HUES64 (cell line): Measurements from ENCODE around the gene TMPRSS4.

Experiments used
- H3K27ac ChIP-seq: 2 replicates; pipeline ENCODE4 v1.7.0; 2013; ENCODE audit warnings: low read depth, low read length, inconsistent platforms
- H3K27me3 ChIP-seq: 2 replicates; pipeline ENCODE4 v1.6.1; 2013; ENCODE audit warnings: mild to moderate bottlenecking, low read length; ENCODE audit not compliant: insufficient read depth
- H3K36me3 ChIP-seq: 2 replicates; pipeline ENCODE4 v1.6.1; 2013; ENCODE audit warnings: mild to moderate bottlenecking, low read length; ENCODE audit not compliant: insufficient read depth
- H3K4me1 ChIP-seq: 2 replicates; pipeline ENCODE4 v1.6.1; 2013; ENCODE audit warnings: mild to moderate bottlenecking, low read length, moderate library complexity; ENCODE audit not compliant: insufficient read depth
- H3K4me3 ChIP-seq: 2 replicates; pipeline ENCODE4 v1.5.1; 2013; ENCODE audit warnings: mild to moderate bottlenecking, low read length, moderate library complexity
- H3K9ac ChIP-seq: 2 replicates; pipeline ENCODE4 v1.6.1; 2013; ENCODE audit warnings: mild to moderate bottlenecking, low read depth, low read length
- H3K9me3 ChIP-seq: 2 replicates; pipeline ENCODE4 v1.6.1; 2013; ENCODE audit warnings: low read depth, low read length; ENCODE audit not compliant: insufficient read depth
- WGBS: fragments of 150-250, 120-280 bp; methylation state at CpG from one replicate; pipeline ENCODE4 v1.1.7; 2013; ENCODE audit warnings: missing lambda C conversion rate; 5-methylcytosine and 5-hydroxymethylcytosine counted together

TMPRSS4 gene

GRCh38 chr11:118139578-118139977 lies 62.7 kb downstream of the TMPRSS4 start:
- H3K27ac ChIP-seq, result no peak overlapping the region
- WGBS, result 92% methylated on average over 1 of the region's 1 CpG

GRCh38 chr11:118142081-118142480 lies 65.2 kb downstream of the TMPRSS4 start:
- Histone ChIP-seq H3K27me3 (peaks cover 40% of the 10 kb centered on the region), H3K36me3 (no peaks in the 10 kb centered on the region), H3K4me3 (no peak overlapping the region), H3K4me1 (no peaks in the 10 kb centered on the region), H3K27ac (no peak overlapping the region), H3K9me3 (no peaks in the 10 kb centered on the region), H3K9ac (no peak overlapping the region)
- WGBS, result 63% methylated on average over 2 of the region's 2 CpGs

More at GRCh38 chr11:118139578-118139977, 62.7 kb downstream of the TMPRSS4 start:
- Histone ChIP-seq H3K4me1 (no peaks in the 10 kb centered on the region), H3K27me3 (peaks cover 19% of the 10 kb centered on the region; the same call in 1 of the 2 replicates), H3K36me3 (no peaks in the 10 kb centered on the region), H3K9me3 (no peaks in the 10 kb centered on the region), H3K4me3 (no peak overlapping the region), H3K9ac (no peak overlapping the region)

- H3K4me3 ChIP-seq, result no peak overlapping the region
- peaks cover 47% of the 10 kb centered on the region for H3K27me3 ChIP-seq
These were observed 65.9 kb downstream of the TMPRSS4 start for GRCh38 chr11:118142809-118143208.

GRCh38 chr11:118143661-118144185 lies 66.8 kb downstream of the TMPRSS4 start:
- 79% methylated on average over 11 of the region's 12 CpGs for WGBS
- Histone ChIP-seq H3K9me3 (no peaks in the 10 kb centered on the region), H3K27ac (no peak overlapping the region), H3K36me3 (no peaks in the 10 kb centered on the region), H3K4me3 (no peak overlapping the region), H3K4me1 (0 out of 2 replicates have a peak, but pooled peaks cover 2% of the 10 kb centered on the region), H3K9ac (no peak overlapping the region), H3K27me3 (peaks cover 57% of the 10 kb centered on the region)

More at GRCh38 chr11:118142809-118143208, 65.9 kb downstream of the TMPRSS4 start:
- Histone ChIP-seq H3K27ac (no peak overlapping the region), H3K4me1 (0 out of 2 replicates have a peak, but pooled peaks cover 2% of the 10 kb centered on the region), H3K9me3 (no peaks in the 10 kb centered on the region), H3K36me3 (no peaks in the 10 kb centered on the region), H3K9ac (no peak overlapping the region)
- 50% methylated on average over 6 of the region's 6 CpGs for WGBS

GRCh38 chr11:118144301-118145268 lies 67.7 kb downstream of the TMPRSS4 start:
- WGBS, result 76% methylated on average over 20 of the region's 20 CpGs

GRCh38 chr11:118145285-118146227 lies 68.7 kb downstream of the TMPRSS4 start:
- peaks cover 75% of the 10 kb centered on the region for H3K27me3 ChIP-seq
- WGBS, result under 1% methylated on average over 78 of the region's 78 CpGs
- no peaks in the 10 kb centered on the region for H3K36me3 ChIP-seq
- H3K4me3 ChIP-seq, result peak overlapping the region; percentile 57
- no peak overlapping the region for H3K9ac ChIP-seq
- 0 out of 2 replicates have a peak, but pooled peaks cover 2% of the 10 kb centered on the region for H3K4me1 ChIP-seq
- no peaks in the 10 kb centered on the region for H3K9me3 ChIP-seq
- H3K27ac ChIP-seq, result no peak overlapping the region

More at GRCh38 chr11:118144301-118145268, 67.7 kb downstream of the TMPRSS4 start:
- Histone ChIP-seq H3K4me1 (0 out of 2 replicates have a peak, but pooled peaks cover 2% of the 10 kb centered on the region), H3K36me3 (no peaks in the 10 kb centered on the region), H3K27ac (no peak overlapping the region), H3K4me3 (no peak overlapping the region), H3K27me3 (peaks cover 65% of the 10 kb centered on the region), H3K9ac (no peak overlapping the region), H3K9me3 (no peaks in the 10 kb centered on the region)

- no peak overlapping the region for H3K27ac ChIP-seq
- WGBS, result 83% methylated on average over 6 of the region's 6 CpGs
- H3K27me3 ChIP-seq, result peaks cover 85% of the 10 kb centered on the region
- no peak overlapping the region for H3K9ac ChIP-seq
- peaks cover 6% of the 10 kb centered on the region; the same call in 1 of the 2 replicates for H3K4me1 ChIP-seq
- no peaks in the 10 kb centered on the region for H3K36me3 ChIP-seq
- peak overlapping the region; percentile 57; the same call in 1 of the 2 replicates for H3K4me3 ChIP-seq
- H3K9me3 ChIP-seq, result no peaks in the 10 kb centered on the region
These were observed 69.7 kb downstream of the TMPRSS4 start for GRCh38 chr11:118146554-118146953.

GRCh38 chr11:118147502-118147901 lies 70.6 kb downstream of the TMPRSS4 start:
- no peaks in the 10 kb centered on the region for H3K9me3 ChIP-seq
- no peak overlapping the region for H3K27ac ChIP-seq
- no peak overlapping the region for H3K4me3 ChIP-seq
- H3K27me3 ChIP-seq, result peaks cover 94% of the 10 kb centered on the region
- H3K4me1 ChIP-seq, result peaks cover 10% of the 10 kb centered on the region; the same call in 1 of the 2 replicates
- WGBS, result 56% methylated on average over 2 of the region's 3 CpGs
- no peak overlapping the region for H3K9ac ChIP-seq
- no peaks in the 10 kb centered on the region for H3K36me3 ChIP-seq

GRCh38 chr11:118148240-118148639 lies 71.4 kb downstream of the TMPRSS4 start:
- Histone ChIP-seq H3K27me3 (peaks cover 93% of the 10 kb centered on the region), H3K36me3 (no peaks in the 10 kb centered on the region), H3K27ac (no peak overlapping the region), H3K9ac (no peak overlapping the region), H3K9me3 (no peaks in the 10 kb centered on the region), H3K4me3 (no peak overlapping the region), H3K4me1 (peaks cover 10% of the 10 kb centered on the region; the same call in 1 of the 2 replicates)
- 82% methylated on average over 8 of the region's 8 CpGs for WGBS

GRCh38 chr11:118148856-118149255 lies 72.0 kb downstream of the TMPRSS4 start:
- 94% methylated on average over 2 of the region's 2 CpGs for WGBS

More at GRCh38 chr11:118148856-118149255, 72.0 kb downstream of the TMPRSS4 start:
- no peaks in the 10 kb centered on the region for H3K9me3 ChIP-seq
- H3K27me3 ChIP-seq, result peaks cover 95% of the 10 kb centered on the region
- H3K4me1 ChIP-seq, result peaks cover 10% of the 10 kb centered on the region; the same call in 1 of the 2 replicates
- no peak overlapping the region for H3K4me3 ChIP-seq
- no peaks in the 10 kb centered on the region for H3K36me3 ChIP-seq
- H3K27ac ChIP-seq, result no peak overlapping the region
- no peak overlapping the region for H3K9ac ChIP-seq
